HG03039 (cell line): ENCODE data around the gene NBEA.

ENCODE experiments used
- ATAC-seq: cut with Tn5 transposase; IDR thresholded peaks from one replicate; pipeline ENCODE4 v1.9.1; 2021; ENCODE audit warnings: mild to moderate bottlenecking, moderate library complexity; ENCODE audit not compliant: unreplicated experiment

NBEA gene

GRCh38 chr13:35695448-35695770, 753.3 kb downstream of the NBEA start:
- ATAC-seq, result no peak

GRCh38 chr13:35697186-35697730, 755.2 kb downstream of the NBEA start:
- ATAC-seq, result no peak

GRCh38 chr13:35698911-35699576, 757.0 kb downstream of the NBEA start:
- no peak for ATAC-seq

GRCh38 chr13:35699825-35700510, 757.9 kb downstream of the NBEA start:
- no peak for ATAC-seq

GRCh38 chr13:35700671-35701070, 758.6 kb downstream of the NBEA start:
- ATAC-seq, result no peak

GRCh38 chr13:35702316-35702715, 760.2 kb downstream of the NBEA start:
- ATAC-seq, result no peak

- ATAC-seq, result no peak
These were observed 761.0 kb downstream of the NBEA start for GRCh38 chr13:35703061-35703460.

- ATAC-seq, result no peak
These were observed 762.3 kb downstream of the NBEA start for GRCh38 chr13:35704331-35704730.

GRCh38 chr13:35706281-35706680, 764.2 kb downstream of the NBEA start:
- no peak for ATAC-seq

GRCh38 chr13:35706721-35707120, 764.7 kb downstream of the NBEA start:
- no peak for ATAC-seq

- no peak for ATAC-seq
These were observed 769.8 kb downstream of the NBEA start for GRCh38 chr13:35711909-35712308.

- ATAC-seq, result no peak
These were observed 771.1 kb downstream of the NBEA start for GRCh38 chr13:35712907-35713761.

- ATAC-seq, result no peak
These were observed 772.1 kb downstream of the NBEA start for GRCh38 chr13:35714121-35714520.

GRCh38 chr13:35714588-35715377, 772.7 kb downstream of the NBEA start:
- no peak for ATAC-seq

GRCh38 chr13:35716186-35716585, 774.1 kb downstream of the NBEA start:
- ATAC-seq, result no peak

- no peak for ATAC-seq
These were observed 774.7 kb downstream of the NBEA start for GRCh38 chr13:35716729-35717128.

GRCh38 chr13:35718084-35718483, 776.0 kb downstream of the NBEA start:
- ATAC-seq, result no peak

GRCh38 chr13:35720290-35720689, 778.2 kb downstream of the NBEA start:
- no peak for ATAC-seq

- no peak for ATAC-seq
These were observed 778.9 kb downstream of the NBEA start for GRCh38 chr13:35720690-35721554.
